ENCODE measurements around the gene CREB5.

- TF ChIP-seq ZNF740 (CRISPR knock-in tag; IDR thresholded peaks at IDR 0.05): no peak
- no peak for TF ChIP-seq ZNF580 (CRISPR knock-in tag; IDR thresholded peaks at IDR 0.05; ENCODE audit: borderline replicate concordance, low read depth)
- TF ChIP-seq GABPA (IDR thresholded peaks at IDR 0.05; ENCODE audit: low read depth, low read length): no peak
- TF ChIP-seq GABPA (CRISPR knock-in tag; IDR thresholded peaks at IDR 0.05; ENCODE audit: low read depth): no peak
- TF ChIP-seq KLF15 (CRISPR knock-in tag; IDR thresholded peaks at IDR 0.05; ENCODE audit: borderline replicate concordance): no peak
- TF ChIP-seq CTCF (CRISPR knock-in tag; IDR thresholded peaks at IDR 0.05): no peak
- no peak for TF ChIP-seq CEBPB (IDR thresholded peaks at IDR 0.05; ENCODE audit: borderline replicate concordance, low read depth, low read length)
- TF ChIP-seq SKI (IDR thresholded peaks at IDR 0.05; ENCODE audit: partially characterized antibody): no peak
- TF ChIP-seq MTA3 (CRISPR knock-in tag; IDR thresholded peaks at IDR 0.05): no peak
Observed at GRCh38 chr7:28661826-28662595, 249.7 kb downstream of the CREB5 start.
